ENCODE results near the gene MPHOSPH10. TPM values are rescaled to one million over a fixed set of nuclear protein-coding genes. Genes with fewer than 3 reads are reported as not detected.
"Not testable (repeated sequence)": the region's sequence is repeated elsewhere in the genome, so short reads cannot be mapped to it uniquely, and the experiment has no call there.

MPHOSPH10 gene
- polyA plus RNA-seq, 1 donor: 27.3 TPM

DNA sequence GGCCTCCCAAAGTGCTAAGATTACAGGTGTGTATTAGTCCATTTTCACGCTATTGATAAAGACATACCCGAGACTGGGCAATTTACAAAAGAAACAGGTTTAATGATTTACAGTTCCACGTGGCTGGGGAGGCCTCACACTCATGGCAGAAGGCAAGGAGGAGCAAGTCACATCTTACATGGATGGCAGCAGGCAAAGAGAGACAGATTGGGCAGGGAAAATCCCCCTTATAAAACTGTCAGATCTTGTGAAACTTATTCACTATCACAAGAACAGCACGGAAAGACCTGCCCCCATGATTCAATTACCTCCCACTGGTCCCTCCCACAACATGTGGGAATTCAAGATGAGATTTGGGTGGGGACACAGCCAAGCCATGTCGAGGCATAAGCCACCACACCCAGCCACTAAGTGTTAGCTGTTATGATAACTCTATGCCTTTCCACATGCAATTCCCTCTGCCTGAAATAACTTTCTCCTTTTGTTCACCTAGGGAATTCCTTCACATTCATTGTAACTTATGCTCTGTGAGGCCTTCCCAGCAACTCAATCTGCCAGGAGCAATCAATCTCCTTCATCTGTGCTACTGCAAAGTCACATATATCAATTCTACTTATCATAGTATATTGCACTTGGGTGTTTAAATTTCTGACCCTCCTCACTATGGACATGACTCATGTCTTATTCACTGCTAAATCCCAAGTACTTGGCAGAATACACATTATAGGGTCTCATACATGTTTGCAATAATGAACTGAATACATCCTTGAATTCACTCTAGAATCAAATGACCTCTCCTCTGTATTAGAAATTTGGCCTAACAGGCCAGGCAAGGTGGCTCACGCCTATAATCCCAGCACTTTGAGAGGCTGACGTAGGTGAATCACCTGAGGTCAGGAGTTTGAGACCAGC lies 7.8 kb upstream of the MPHOSPH10 start:
- no peak for DNase-seq

DNA sequence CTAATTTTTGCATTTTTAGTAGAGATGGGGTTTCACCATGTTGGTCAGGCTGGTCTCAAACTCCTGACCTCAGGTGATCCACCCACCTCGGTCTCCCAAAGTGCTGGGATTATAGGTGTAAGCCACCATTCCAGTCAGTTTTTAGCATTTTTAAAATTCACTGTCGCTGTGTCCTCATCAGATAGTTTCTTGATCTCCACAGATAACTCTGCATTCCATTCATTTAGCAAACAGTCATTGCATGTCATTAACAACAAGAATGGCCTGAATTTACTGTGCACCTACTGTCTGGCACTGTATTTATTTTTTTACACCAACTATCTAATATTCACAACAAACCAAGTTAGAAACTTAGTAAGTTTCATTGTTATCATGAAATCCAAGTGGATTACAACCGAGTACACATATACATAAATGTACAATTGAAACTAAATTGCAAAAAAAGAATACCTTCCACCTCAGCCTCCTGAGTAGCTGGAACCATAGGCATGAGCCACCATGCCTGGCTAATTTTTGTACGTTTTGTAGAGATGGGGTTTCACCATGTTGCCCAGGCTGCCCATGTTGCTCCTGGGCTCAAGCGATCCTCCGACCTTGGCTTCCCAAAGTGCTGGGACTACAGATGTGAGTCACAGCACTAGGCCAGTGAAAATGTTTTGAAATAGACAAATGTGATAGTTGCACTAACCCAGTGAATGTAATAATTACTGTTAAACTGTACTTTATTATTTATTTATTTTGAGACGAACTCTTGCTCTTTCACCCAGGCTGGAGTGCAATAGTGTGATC lies 4.7 kb upstream of the MPHOSPH10 start:
- DNase-seq: no peak

DNA sequence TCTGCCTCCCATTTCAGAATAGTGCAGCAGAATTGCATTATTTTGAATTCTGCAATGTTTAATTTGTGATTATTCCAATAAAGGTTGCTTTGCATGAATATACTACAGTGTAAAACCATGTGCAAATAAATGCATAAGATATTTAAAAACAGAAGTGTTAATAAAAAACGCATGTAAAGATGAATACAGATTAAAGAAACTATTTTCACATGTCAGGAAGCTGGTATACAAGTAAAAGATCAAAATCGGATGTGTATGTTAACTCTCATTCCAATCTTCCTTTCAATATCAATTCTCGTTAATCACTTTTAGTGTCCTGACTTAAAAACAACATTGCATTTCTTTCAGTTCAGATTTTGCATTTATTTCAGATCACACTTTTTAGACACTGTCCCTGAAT lies 3.5 kb upstream of the MPHOSPH10 start:
- no peak for DNase-seq

DNA sequence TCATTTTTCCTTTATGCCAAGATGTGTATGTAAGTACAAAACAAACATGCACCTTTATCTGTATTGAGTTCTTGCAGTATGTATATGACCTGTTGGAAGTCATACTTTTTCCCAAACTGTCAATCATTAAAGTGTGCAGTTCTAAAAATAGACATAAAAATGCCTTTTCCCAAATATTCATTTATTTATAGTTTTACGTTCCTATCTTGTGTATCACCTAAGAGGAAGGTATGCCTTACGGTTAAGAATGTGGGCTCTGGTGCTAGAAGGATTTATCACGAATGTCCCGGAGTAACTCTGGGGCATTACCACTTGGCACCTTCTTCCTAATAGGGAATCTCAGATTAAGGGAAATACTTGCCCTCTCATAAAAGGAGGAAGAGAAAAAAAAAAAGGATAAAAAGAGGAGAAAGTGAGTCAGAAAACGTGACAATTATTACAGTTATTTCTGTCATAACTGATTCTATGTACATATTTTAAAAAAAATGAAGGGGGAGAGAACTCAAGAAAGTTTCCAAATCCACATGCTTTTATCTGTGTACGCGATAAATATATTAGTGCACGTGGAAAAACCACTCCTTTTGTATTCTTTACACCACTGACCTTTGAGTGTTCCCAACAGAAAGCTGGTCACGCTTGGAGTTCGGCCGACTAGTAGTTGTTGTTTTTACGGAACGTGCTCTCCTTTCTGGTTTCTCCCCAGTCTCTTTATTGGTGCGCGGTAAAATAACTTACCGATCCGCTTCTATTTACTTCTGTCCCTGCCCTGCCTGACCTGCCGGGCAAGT lies 1.1 kb upstream of the MPHOSPH10 start:
- DNase-seq: peak; percentile 12

DNA sequence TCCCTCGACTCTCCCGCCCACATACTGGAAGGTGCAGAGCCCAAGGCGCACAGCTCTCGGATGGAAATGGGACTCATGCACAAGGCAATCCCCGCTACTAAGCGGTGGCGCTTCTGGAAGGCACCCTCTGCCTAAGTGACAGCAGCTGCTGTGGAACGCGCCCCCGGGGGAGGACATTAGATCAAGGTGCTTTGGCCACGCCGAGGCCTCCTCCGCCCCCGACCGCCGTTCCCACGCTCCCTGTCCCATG lies 607 bp upstream of the MPHOSPH10 start:
- DNase-seq: no peak

DNA sequence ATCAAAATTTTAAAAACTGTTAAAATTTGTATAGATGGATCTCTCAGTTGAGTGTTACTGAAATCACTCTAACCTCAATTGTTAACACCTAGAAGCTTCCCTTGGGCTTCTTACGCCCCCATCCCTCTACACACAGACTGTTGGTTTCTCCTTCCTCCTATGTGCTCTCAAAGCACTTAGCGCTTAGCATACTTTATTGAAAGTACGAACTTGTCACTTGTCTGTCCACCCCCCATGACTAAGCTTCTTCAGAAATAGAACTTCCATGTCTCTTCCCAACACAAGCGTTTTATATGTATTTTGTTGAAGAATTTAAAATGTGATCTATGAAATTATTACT lies 441 bp downstream of the MPHOSPH10 start:
- DNase-seq: peak; percentile 6

DNA sequence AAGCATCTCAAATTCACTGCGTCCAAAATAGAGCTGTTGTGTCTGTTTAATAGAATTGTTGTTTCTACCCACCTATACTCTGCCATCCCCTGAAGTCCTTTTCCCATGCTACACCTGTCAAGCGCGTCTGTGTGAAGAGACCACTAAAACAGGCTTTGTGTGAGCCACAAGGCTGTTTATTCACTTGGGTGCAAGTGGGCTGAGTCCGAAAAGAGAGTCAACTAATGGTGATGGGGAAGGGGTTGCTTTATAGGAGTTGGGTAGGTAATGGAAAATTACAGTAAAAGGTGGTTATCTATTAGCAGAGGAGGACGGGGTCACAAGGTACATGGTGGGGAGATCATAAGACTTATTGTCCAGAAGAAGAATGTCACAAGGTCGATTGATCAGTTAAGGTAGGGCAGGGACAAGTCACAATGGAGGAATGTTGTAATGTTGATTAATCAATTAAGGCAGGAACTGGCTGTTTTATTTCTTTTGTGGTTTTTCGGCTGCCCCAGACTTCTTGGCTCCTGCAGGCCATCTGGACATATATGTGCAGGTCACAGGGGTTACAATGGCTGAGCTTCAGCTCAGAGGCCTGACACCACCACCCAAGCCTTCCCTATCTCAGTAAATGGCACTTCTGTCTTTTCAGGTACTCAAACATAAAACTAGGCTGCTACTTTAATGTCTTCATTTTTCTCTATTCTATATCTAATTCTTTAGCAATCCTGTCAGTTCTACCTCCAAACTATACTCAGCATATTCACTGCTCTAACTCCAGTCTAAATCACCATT lies 1.1 kb downstream of the MPHOSPH10 start:
- DNase-seq: not testable (repeated sequence)

DNA sequence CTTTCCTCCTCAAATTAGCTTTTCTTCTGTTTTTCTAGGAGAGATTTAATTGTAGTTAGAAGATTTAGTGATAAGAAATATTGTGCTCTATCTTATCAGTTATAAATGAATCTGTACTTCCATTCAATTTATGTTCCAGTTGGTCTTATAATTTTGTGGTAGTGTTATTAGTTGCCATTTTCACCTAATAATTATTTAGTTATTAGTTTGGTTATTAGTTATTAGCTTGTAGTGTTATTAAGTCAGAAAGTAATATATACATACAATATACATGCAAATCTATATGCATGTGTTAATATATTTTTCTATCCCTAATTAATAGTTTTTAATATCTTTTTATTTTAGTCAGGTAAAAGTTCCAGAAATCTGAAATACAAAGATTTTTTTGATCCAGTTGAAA lies 3.2 kb downstream of the MPHOSPH10 start:
- DNase-seq: no peak

DNA sequence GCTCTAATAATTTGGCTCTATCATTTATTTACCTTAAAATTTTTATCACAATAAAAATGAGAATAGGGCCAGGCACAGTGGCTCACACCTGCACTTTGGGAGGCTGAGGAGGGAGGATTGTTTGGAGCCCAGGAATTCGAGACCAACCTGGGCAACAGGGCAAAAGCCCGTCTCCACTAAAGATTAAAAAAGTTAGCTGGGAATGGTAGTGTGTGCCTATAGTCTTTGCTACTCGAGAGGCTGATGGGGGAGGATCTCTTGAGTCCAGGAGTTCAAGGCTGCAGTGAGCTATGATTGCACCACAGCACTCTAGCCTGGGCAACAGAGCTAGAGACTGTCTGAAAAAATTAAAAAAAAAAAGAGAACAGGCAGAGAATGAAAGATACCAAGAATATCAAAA lies 5.7 kb downstream of the MPHOSPH10 start:
- DNase-seq: no peak

DNA sequence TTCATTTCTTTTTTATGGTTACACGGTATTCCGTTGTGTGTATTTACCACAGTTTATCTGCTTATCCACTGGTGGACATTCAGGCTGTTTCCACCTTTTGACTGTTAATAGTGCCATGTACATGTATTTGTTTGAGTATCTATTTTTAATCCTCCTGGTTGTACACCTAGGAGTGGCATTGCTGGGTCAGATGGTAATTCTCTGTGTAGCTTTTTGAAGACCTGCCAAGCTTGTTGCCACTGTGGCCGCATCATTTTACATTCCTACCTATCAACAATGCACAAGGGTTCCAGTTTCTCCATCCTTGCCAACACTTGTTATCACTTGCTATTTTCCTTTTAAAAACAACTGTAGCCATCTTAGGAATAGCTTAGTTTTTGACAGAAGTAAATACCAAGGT lies 13.3 kb downstream of the MPHOSPH10 start:
- DNase-seq: no peak

DNA sequence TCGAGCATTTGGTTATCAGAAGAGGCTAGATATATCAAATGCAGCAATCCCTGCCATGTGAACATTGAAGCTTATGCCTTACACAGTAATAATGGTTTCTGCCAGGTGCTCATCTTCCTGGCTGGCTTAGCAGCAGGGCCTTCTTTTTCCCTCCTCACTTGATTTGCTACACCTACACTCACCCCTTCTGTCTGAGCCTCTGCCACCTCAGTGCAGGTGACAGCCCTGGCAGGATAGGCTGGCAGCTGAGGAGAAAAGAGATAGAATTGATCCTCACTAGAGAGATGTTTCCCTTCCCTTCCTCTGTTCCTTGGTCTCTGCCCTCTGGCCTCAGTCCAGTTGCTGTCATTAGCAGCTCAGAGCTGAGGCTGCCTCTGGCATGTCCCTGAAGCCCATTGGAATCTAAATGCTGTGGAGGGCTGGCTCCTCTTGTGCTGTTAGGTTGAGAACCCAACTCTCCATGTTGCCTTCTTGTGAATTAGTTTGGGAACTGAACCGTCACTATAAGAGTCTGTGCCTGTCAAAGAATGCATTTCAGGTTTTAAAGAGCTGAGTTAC lies 18.2 kb downstream of the MPHOSPH10 start:
- DNase-seq: no peak

DNA sequence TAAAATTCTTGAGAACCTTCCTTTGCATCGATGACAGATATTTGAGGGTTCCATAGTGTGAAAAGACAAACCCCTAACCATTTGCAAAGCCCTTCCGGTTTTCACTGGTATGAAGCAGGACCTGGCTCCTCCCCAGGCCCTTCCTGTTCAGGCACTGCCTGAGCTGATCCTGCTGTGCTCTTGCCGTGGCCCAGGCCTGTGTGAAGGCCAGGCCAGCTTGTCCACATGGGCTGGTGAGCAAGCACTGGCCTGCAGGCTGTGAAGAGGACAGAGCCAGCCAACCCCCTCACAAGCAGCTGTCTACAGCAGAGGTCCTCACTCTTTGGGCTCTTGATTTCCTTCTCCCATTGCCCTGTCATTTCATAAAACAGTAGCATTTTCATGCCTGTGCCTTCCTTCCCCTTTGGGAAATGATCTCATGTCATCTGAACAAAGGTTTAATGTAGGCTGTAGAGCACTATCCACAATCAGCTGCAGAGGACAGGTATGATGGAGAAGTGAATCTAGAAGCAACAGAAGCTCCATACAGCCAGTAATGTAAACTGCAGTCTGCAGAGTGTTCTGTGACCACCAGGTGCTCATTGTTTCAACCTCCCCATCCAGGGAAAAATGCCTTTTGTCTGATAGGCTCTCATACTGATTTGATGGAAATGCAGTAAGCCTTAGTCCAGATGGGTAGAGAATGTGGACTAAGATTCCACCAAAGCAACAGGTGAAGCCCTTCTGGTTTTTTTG lies 19.8 kb downstream of the MPHOSPH10 start:
- DNase-seq: no peak

DNA sequence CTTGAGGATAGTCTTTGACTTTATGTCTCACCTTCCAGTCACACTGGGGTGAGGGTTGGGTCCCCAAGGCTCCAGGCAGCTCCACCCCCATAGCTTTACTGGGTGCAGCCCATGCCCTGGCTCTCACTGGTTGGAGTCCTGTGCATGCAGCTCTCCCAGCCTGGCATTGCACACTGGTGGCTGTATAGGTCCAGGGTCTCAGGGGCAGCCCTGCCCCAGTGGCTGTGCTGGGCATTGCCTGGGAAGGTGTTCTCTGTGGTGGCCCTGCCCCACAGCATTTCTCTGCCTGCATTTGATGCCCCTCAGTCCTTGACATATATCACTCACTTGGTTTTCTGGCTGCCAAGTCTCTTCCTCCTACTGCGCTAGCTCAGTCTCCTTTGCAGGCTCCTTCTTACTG lies 21.2 kb downstream of the MPHOSPH10 start:
- DNase-seq: no peak

DNA sequence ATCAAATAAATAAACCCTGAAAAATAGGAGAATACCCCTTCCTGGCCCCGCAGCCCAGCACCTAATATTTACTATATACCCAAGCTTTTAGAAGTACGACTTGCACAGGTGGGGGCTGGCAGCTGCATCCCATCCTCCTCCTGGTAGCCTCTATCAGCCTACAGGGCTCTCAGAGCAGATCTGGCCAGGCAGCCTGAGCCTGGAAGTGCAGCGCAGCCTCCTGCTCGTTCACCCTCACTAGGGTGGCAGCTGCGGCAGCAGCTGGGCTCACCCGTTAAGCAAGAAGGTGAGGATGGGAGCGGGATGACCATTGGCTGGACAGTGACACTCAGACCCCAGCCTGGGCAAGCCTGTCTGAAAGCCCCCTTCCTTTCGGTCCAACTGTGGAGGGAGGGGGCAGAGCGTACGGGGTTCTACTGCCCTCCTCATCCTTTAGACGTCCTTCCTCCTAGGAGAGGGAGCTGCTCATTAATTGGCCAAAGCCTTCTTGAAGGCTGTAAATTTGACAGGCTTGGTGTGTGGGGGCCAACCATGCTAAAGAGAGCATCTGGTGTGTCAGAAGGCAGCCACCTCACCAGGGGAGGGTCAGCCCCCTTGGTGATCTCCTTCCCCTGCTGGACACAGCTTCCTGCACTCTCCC lies 23.3 kb downstream of the MPHOSPH10 start:
- DNase-seq: no peak

DNA sequence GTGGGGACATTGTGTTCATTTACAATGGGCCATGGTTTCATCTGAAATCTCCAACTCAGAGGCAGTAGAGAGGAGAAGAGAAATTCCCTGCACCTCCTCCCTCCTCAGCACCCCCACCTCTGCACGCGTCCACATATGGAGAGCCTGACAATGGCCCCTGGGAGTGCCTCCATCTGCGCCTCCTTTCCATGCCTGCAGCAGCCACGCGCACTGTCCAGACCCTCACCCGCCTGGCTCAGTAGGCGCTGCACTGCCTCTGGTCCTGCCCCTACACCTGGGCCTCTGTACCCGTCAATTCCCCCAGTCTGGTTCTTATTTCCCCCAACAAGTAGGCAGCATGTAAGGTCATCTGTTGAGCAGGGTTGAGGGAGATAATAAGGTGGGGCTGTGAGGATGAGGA lies 23.8 kb downstream of the MPHOSPH10 start:
- no peak for DNase-seq

DNA sequence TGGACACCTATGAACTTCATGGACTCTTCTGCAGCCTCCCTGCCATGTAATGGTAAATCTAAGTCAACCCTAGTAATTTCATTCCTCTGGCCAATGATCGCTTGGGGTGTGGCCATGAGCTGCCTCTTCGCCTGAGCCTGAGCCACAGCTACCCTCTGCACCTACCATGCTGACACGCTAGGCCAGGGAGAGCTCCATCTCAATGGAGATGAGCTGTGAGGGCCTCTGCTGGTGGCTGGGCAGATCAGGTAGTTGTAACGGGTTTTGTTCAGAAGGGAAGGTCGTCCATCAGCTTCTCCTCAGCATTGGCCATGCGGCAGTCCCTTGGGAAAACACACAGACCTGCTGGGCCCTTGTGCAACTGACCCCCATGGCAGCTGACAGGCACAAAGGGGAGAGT lies 24.4 kb downstream of the MPHOSPH10 start:
- DNase-seq: no peak

DNA sequence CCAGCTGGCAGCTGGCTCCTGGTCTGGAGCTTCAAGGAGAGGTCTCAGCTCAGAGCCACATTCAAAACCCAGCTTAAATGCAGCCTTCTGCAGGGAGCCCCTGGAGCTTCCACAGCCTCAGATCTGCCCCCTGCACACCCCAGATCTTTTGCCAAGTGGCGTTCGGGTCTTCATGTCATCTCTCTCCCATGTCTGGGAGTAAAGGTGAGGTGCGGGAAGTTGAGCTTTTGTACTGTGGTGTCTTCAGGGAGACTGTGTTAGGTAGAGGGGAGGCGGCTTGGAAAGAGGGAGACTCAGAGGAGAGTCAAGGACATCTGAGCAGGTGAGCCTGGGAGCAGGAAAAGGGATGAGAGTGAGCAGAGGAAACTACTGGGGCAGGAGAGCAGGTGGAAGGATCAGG lies 25.4 kb downstream of the MPHOSPH10 start:
- DNase-seq: no peak

DNA sequence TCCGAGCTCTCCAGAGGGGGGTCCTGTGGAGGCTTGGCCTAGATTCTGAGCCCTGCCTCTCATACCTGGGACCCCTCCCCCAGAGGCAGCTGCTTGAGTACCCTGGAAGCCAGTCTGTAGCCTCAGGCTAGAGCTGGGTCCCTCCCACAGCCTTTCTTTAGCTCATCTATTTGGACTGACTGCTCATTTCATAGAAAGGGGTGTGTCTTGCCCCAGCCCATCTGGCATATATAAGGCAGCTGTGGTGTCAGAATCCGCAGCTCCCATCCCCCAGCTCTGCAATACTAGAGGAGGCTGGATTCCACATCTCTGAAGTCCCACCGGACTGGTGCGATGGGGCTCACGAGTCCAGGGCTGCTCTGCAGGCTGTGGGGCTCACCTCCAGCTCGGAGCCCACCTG lies 26.1 kb downstream of the MPHOSPH10 start:
- peak; percentile 36 for DNase-seq

DNA sequence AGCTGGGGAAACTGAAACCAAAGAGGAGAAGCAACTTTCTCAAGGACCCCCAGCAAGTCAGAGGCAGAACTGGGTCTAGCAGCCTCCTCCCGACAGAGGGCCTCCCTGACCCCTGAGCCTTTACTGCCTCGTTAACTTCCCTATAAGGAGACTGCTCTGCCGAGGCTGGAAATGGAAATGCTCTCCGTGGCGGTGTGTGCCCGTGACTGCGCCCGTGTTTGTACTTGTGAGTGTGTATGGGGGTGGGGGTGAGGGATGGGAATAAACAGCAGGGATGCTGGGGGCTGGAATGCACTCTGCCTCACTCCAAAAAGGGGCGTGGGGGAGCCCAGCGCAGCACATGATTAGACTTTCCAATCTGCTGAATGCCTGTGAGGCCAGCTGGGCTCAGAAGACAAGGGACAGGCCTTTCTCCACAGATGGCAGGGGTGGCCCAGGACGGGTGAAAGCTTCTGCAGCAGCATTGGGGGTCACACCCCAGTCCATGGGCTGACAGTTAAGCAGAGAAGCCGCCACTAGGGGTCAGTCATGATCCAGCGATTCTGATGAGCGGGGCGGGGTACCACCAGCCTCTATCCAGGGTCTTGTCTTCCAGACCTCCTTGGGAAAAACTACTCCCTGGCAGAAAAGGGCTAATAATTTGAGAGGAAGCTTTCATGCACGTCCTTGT lies 26.8 kb downstream of the MPHOSPH10 start:
- DNase-seq: peak; percentile 56

DNA sequence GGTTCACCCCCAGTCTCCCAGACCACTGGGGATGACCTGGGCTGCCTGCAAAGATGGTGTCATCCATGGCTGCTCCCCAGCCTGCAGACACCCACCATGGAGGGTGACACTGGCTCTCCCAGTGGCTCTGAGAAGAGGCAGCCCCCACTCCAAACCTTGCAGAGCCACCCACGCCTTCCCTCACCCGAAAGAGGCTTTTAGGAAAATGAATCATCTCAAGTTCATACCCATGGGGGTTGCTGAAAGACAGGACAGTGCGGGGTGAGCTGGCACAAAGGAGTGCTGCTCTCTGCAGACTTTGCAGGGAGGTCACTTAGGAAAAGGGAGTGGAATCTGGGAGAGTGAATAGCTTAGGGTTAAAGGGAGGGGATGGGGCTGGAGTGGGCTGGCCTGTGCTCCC lies 36.4 kb downstream of the MPHOSPH10 start:
- DNase-seq: no peak
